K562 (cell line): ENCODE measurements around the gene MASP1. TPM values are rescaled to one million over a fixed set of nuclear protein-coding genes. Genes with fewer than 3 reads are reported as not detected.

Experiments
- ATAC-seq: fragments of 200-7000 bp; cut with Tn5 transposase; 3 replicates; pipeline ENCODE4 v1.9.1; 2020; ENCODE audit warnings: moderate library complexity
- BruUV-seq: library from RNA; stranded (reverse); fragments of 400-500 nt; replicated peaks from 2 replicates; lab custom pipeline; 2021; lab: Mats Ljungman, UMichigan
- CTCF ChIA-PET: fragments of 300-600 bp; formaldehyde crosslinking; extraction: SDS; loops from one replicate; lab custom pipeline; 2021; ENCODE audit warnings: low intra/inter-chr PET ratio; lab: Yijun Ruan, JAX
- POLR2A ChIA-PET: fragments of 300-600, 350-650 bp; sonication (Branson Sonifier 250); formaldehyde crosslinking; extraction: SDS; loops from one replicate; lab custom pipeline; 2021; ENCODE audit warnings: antibody characterized with exemption, inconsistent platforms; lab: Yijun Ruan, JAX
- DNase-seq, 4 experiments: peaks; one replicate each; pipeline versions ENCODE4 v3.0.0 to v3.0.0-alpha.2; 2011 to 2018; ENCODE audit warnings: low spot score in 3 of 4, mixed read lengths in 3 of 4; ENCODE audit errors: extremely low read depth in 1 of 4
- FAIRE-seq: peaks from 2 replicates; lab custom pipeline; 2011; peaks lifted over from hg19 to GRCh38; lab: Jason Lieb, UNC
- H2AFZ ChIP-seq: 2 replicates; pipeline ENCODE4 v1.6.0; 2011; ENCODE audit warnings: low read depth, low read length, control low read depth, inconsistent platforms
- H3K27ac ChIP-seq: fragments of 200-600 bp; 3 replicates; pipeline ENCODE4 v1.8.0; 2011; ENCODE audit warnings: low read depth, mild to moderate bottlenecking, control low read depth, inconsistent platforms, low read length, moderate library complexity, mixed read lengths; ENCODE audit errors: extremely low read depth
- H3K27me3 ChIP-seq, 2 experiments: fragments of 300-600 bp in 1 of 2; 2 replicates in 1 of 2; 3 replicates in 1 of 2; pipeline versions ENCODE4 v1.6.0 to v1.8.0; 2011; ENCODE audit warnings: inconsistent platforms in 2 of 2, low read length in 2 of 2, mild to moderate bottlenecking in 1 of 2, mixed read lengths in 1 of 2, moderate library complexity in 1 of 2; ENCODE audit not compliant: control insufficient read depth in 2 of 2, insufficient read depth in 2 of 2
- H3K36me3 ChIP-seq: fragments of 300-600 bp; 3 replicates; pipeline ENCODE4 v1.8.0; 2011; ENCODE audit warnings: mild to moderate bottlenecking, low read length, inconsistent platforms; ENCODE audit not compliant: control insufficient read depth, insufficient read depth
- H3K4me1 ChIP-seq, 2 experiments: fragments of 200-600 bp in 1 of 2; replicated peaks in 1 of 2; 2 replicates in 1 of 2; 3 replicates in 1 of 2; pipeline versions ENCODE4 v1.5.1 to v1.8.0; 2011; ENCODE audit warnings: inconsistent platforms in 2 of 2, low read length in 2 of 2, mild to moderate bottlenecking in 1 of 2, mixed read lengths in 1 of 2, moderate library complexity in 1 of 2; ENCODE audit not compliant: control insufficient read depth in 2 of 2, insufficient read depth in 2 of 2
- H3K4me2 ChIP-seq: 2 replicates; pipeline ENCODE4 v1.6.1; 2011; ENCODE audit warnings: low read length, control low read depth, inconsistent platforms, mixed read lengths; ENCODE audit not compliant: insufficient read depth
- H3K4me3 ChIP-seq: fragments of 200-600 bp; sonication (generic), shearing (Covaris generic); 2 replicates; pipeline ENCODE4 v1.5.1; 2016; ENCODE audit warnings: control low read depth, inconsistent platforms
- H3K79me2 ChIP-seq: fragments of 200-600 bp; 3 replicates; pipeline ENCODE4 v1.8.0; 2011; ENCODE audit warnings: low read length, inconsistent platforms; ENCODE audit not compliant: control insufficient read depth, insufficient read depth
- H3K9ac ChIP-seq, 2 experiments: 2 replicates each; pipeline versions ENCODE4 v1.6.0 to v1.6.1; 2011; ENCODE audit warnings: low read depth in 2 of 2, low read length in 2 of 2, control low read depth in 1 of 2, inconsistent platforms in 1 of 2, mild to moderate bottlenecking in 1 of 2, mixed read lengths in 1 of 2; ENCODE audit not compliant: insufficient read depth in 1 of 2
- H3K9me1 ChIP-seq: one replicate; pipeline ENCODE4 v1.6.0; 2011; ENCODE audit warnings: inconsistent platforms, mild to moderate bottlenecking, low read length, moderate library complexity; ENCODE audit not compliant: control insufficient read depth, insufficient read depth
- H3K9me3 ChIP-seq: replicated peaks from 2 replicates; pipeline ENCODE4 v1.5.1; 2011; ENCODE audit warnings: low read depth, low read length, inconsistent platforms; ENCODE audit not compliant: control insufficient read depth, insufficient read depth
- H4K20me1 ChIP-seq: replicated peaks from 2 replicates; pipeline ENCODE4 v1.6.1; 2011; ENCODE audit warnings: low read length, inconsistent platforms, mixed read lengths; ENCODE audit not compliant: control insufficient read depth, insufficient read depth
- C11orf30 ChIP-seq: fragments of 450-650 bp; IDR thresholded peaks from 2 replicates; pipeline ENCODE4 v1.6.1; 2016; ENCODE audit warnings: low read depth, mild to moderate bottlenecking
- CHD2 ChIP-seq: IDR thresholded peaks from 2 replicates; pipeline ENCODE4 v1.6.1; 2011; ENCODE audit warnings: low read depth, low read length
- EHMT2 ChIP-seq: fragments of 450-650 bp; IDR thresholded peaks from 2 replicates; pipeline ENCODE4 v1.6.1; 2018; ENCODE audit warnings: antibody characterized with exemption
- FOXJ3 ChIP-seq: sonication (generic); formaldehyde crosslinking; IDR thresholded peaks from 2 replicates; pipeline ENCODE4 v1.4.0; 2020; ENCODE audit warnings: mild to moderate bottlenecking, missing genetic modification reagents
- LARP7 ChIP-seq: fragments of 450-650 bp; IDR thresholded peaks from 2 replicates; pipeline ENCODE4 v1.6.1; 2016
- LCOR ChIP-seq: sonication (generic); formaldehyde crosslinking; IDR thresholded peaks from 2 replicates; pipeline ENCODE4 v1.8.0; 2022; ENCODE audit warnings: mild to moderate bottlenecking, missing genetic modification reagents
- MAFF ChIP-seq: IDR thresholded peaks from 2 replicates; pipeline ENCODE4 v1.6.1; 2012; ENCODE audit warnings: low read length, improper control_type of control experiment
- MAFG ChIP-seq: fragments of 450-650 bp; conservative IDR thresholded peaks from 2 replicates; pipeline ENCODE4 v1.6.1; 2016; ENCODE audit warnings: missing genetic modification characterization, missing compliant biosample characterization
- MAFK ChIP-seq: IDR thresholded peaks from 2 replicates; pipeline ENCODE4 v1.6.1; 2011; ENCODE audit warnings: low read length, improper control_type of control experiment
- MLX ChIP-seq, 2 experiments: fragments of 450-650 bp in 1 of 2; sonication (generic) in 1 of 2; formaldehyde crosslinking; conservative IDR thresholded peaks; 2 replicates each; pipeline versions ENCODE4 v1.4.0 to v1.8.1; 2020 to 2022; ENCODE audit warnings: mild to moderate bottlenecking in 1 of 2, missing genetic modification reagents in 1 of 2
- NCOA1 ChIP-seq: fragments of 450-650 bp; IDR thresholded peaks from 2 replicates; pipeline ENCODE4 v1.6.1; 2016; ENCODE audit warnings: low read depth
- NCOA6 ChIP-seq: fragments of 450-650 bp; IDR thresholded peaks from 2 replicates; pipeline ENCODE4 v1.6.1; 2017; ENCODE audit warnings: mild to moderate bottlenecking
- SMAD3 ChIP-seq: fragments of 450-650 bp; formaldehyde crosslinking; conservative IDR thresholded peaks from 2 replicates; pipeline ENCODE4 v1.4.0; 2020; ENCODE audit warnings: mild to moderate bottlenecking
- SRSF3 ChIP-seq: fragments of 200-400 bp; formaldehyde crosslinking; IDR thresholded peaks from 2 replicates; pipeline ENCODE4 v1.6.1; 2016; ENCODE audit warnings: mild to moderate bottlenecking, low read length, moderate library complexity; ENCODE audit not compliant: insufficient read depth
- ZFP1 ChIP-seq: fragments of 450-650 bp; formaldehyde crosslinking; IDR thresholded peaks from 2 replicates; pipeline ENCODE4 v1.4.0; 2020; ENCODE audit warnings: mild to moderate bottlenecking, mixed read lengths
- ZNF316 ChIP-seq: fragments of 450-650 bp; IDR thresholded peaks from 2 replicates; pipeline ENCODE4 v1.6.1; 2016
- ZNF354B ChIP-seq: fragments of 250-450 bp; sonication (Bioruptor Pico); IDR thresholded peaks from 2 replicates; pipeline ENCODE4 v1.4.0; 2020
- ZNF644 ChIP-seq: fragments of 200-800 bp; sonication (Bioruptor generic); IDR thresholded peaks from 2 replicates; pipeline ENCODE4 v1.6.1; 2016; ENCODE audit warnings: low read depth, missing genetic modification characterization, missing compliant biosample characterization
- ZNF717 ChIP-seq: fragments of 250-450 bp; sonication (Bioruptor Pico); IDR thresholded peaks from 2 replicates; pipeline ENCODE4 v1.5.0; 2021
- WGBS: fragments of 100-300 bp; shearing (Covaris generic); methylation state at CpG from one replicate; pipeline ENCODE4 v1.1.6; 2016; ENCODE audit warnings: low coverage, mixed read lengths; ENCODE audit not compliant: insufficient coverage; ENCODE audit errors: missing lambda C conversion rate; 5-methylcytosine and 5-hydroxymethylcytosine counted together
- in situ Hi-C: fragments of 300-500 bp; cut with MboI; formaldehyde crosslinking; loops from 4 replicates; pipeline ENCODE4 v1.15.0; 2018; ENCODE audit warnings: inconsistent platforms, mixed read lengths
- intact Hi-C: fragments of 100-400 bp; cut with micrococcal nuclease; formaldehyde crosslinking; loops from 2 replicates; pipeline ENCODE4 v1.14.2; 2022
- polyA plus RNA-seq, 8 experiments: library from polyadenylated mRNA; depleted of rRNA in 4 of 8; stranded (reverse) in 5 of 8; unstranded in 3 of 8; fragments of >200 nt; fragmentation: Nextera tagmentation in 2 of 8; fragmentation: Illumina TruSeq in 1 of 8; extraction: Ambion mirVana in 2 of 8; extraction: Trizol in 1 of 8; gene quantifications; 2 replicates each; pipeline versions ENCODE4 v1.2.1 to v1.2.3, GENCODE V29; 2011 to 2014; ENCODE audit warnings: inconsistent platforms in 1 of 8, missing spikeins in 1 of 8
- total RNA-seq, 7 experiments: library from RNA; depleted of rRNA in 6 of 7; stranded (reverse); fragments of >200 nt in 6 of 7; fragmentation: Illumina TruSeq in 2 of 7; extraction: Trizol in 2 of 7; gene quantifications; 2 replicates each; pipeline versions ENCODE4 v1.2.1 to v1.2.3, GENCODE V29; 2011 to 2021; ENCODE audit warnings: low replicate concordance in 1 of 7
- TF ChIP-seq, protein P1 (sequence below): fragments of 450-650 bp; IDR thresholded peaks from 2 replicates; pipeline ENCODE4 v1.6.1; 2017; ENCODE audit warnings: antibody characterized with exemption

Gene MASP1
- total and polyA plus RNA-seq, 9 of the 15 experiments (the other 6 are each of a cell fraction or from before 2014, with no cell fraction given), result 0.03 to 0.24 (median 0.20) TPM; not detected in 3

GRCh38 chr3:187236962-187237361 is 54.6 kb downstream of the MASP1 start:
- Histone ChIP-seq H3K9me1 (no peaks in the 10 kb centered on the region), H3K4me3 (no peak overlapping the region), H3K4me1 (no peaks in the 10 kb centered on the region)
- TF ChIP-seq NCOA1 (no peak), MAFK (peak; percentile 39; the same call in 1 of the 2 replicates), EHMT2 (no peak), FOXJ3 (CRISPR knock-in tag) (no peak), LARP7 (no peak), ZFP1 (CRISPR knock-in tag) (no peak), C11orf30 (peak; percentile 68), MLX (CRISPR knock-in tag; conservative IDR thresholded peaks at IDR 0.05) (no peak), ZNF354B (CRISPR knock-in tag) (no peak), MAFF (peak; percentile 33), SMAD3 (CRISPR knock-in tag) (no peak), NCOA6 (no peak), SRSF3 (no peak), CHD2 (no peak), ZNF644 (tag) (no peak), ZNF316 (peak; percentile 78), ZNF717 (CRISPR knock-in tag) (no peak), LCOR (no peak), MAFG (tag) (peak; percentile 48)
- TF ChIP-seq, protein P1, sequence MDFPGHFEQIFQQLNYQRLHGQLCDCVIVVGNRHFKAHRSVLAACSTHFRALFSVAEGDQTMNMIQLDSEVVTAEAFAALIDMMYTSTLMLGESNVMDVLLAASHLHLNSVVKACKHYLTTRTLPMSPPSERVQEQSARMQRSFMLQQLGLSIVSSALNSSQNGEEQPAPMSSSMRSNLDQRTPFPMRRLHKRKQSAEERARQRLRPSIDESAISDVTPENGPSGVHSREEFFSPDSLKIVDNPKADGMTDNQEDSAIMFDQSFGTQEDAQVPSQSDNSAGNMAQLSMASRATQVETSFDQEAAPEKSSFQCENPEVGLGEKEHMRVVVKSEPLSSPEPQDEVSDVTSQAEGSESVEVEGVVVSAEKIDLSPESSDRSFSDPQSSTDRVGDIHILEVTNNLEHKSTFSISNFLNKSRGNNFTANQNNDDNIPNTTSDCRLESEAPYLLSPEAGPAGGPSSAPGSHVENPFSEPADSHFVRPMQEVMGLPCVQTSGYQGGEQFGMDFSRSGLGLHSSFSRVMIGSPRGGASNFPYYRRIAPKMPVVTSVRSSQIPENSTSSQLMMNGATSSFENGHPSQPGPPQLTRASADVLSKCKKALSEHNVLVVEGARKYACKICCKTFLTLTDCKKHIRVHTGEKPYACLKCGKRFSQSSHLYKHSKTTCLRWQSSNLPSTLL, result no peak
- TF ChIP-seq, all 486 proteins: peak for 5
- no peaks in the 10 kb centered on the region for H3K36me3 ChIP-seq
- no peak overlapping the region for H3K27ac ChIP-seq
- H3K27me3 ChIP-seq, result peaks cover 0 to 31% of the 10 kb centered on the region in 2 experiments; a peak in 4 of 5 replicates
- ChIA-PET POLR2A (no interaction called here), CTCF (no interaction called here)
- H3K9me3 ChIP-seq, result no peaks in the 10 kb centered on the region
- ATAC-seq (no peak), FAIRE-seq (no peak), DNase-seq (no peak)
- WGBS, result 0% methylated on average over 1 of the region's 1 CpG
- intact Hi-C loops, result no loop called here
- H3K4me2 ChIP-seq, result no peak overlapping the region
- H3K9ac ChIP-seq, result no peak overlapping the region
- no peak overlapping the region for H2AFZ ChIP-seq
- H3K79me2 ChIP-seq, result no peaks in the 10 kb centered on the region
- no peaks in the 10 kb centered on the region for H4K20me1 ChIP-seq
- BruUV-seq, result no TSS peak
- in situ Hi-C loops, result no loop called here
